GM12878 (cell line): Measurements from ENCODE around the gene NCAM1. TPM values are rescaled to one million over a fixed set of nuclear protein-coding genes. Genes with fewer than 3 reads are reported as not detected.

Experiments used
- ATAC-seq: fragments of 200-7000 bp; cut with Tn5 transposase; 3 replicates; pipeline ENCODE4 v1.9.1; 2020; ENCODE audit warnings: mild to moderate bottlenecking, moderate library complexity
- BruUV-seq: library from RNA; stranded (reverse); fragments of 400-500 nt; replicated peaks from 2 replicates; lab custom pipeline; 2021; lab: Mats Ljungman, UMichigan
- CTCF ChIA-PET: fragments of 300-600 bp; sonication (Branson Sonifier 250); formaldehyde crosslinking; extraction: SDS; loops from one replicate; lab custom pipeline; 2021; ENCODE audit warnings: inconsistent platforms; lab: Yijun Ruan, JAX
- POLR2A ChIA-PET: fragments of 350-600 bp; formaldehyde crosslinking; extraction: SDS; loops from one replicate; lab custom pipeline; 2021; ENCODE audit warnings: inconsistent platforms; lab: Charles Lee
- RAD21 ChIA-PET: fragments of 300-600 bp; sonication (Branson Sonifier 250); formaldehyde crosslinking; loops from one replicate; lab custom pipeline; 2023; ENCODE audit warnings: antibody characterized with exemption; ENCODE audit not compliant: unreplicated experiment; lab: Charles Lee
- SMC1A ChIA-PET: fragments of 300-600 bp; sonication (Branson Sonifier 250); formaldehyde crosslinking; loops from one replicate; lab custom pipeline; 2023; ENCODE audit not compliant: unreplicated experiment, uncharacterized antibody; lab: Charles Lee
- DNase-seq: peaks from one replicate; pipeline ENCODE4 v3.0.0-alpha.2; 2011; ENCODE audit warnings: low read depth, low spot score
- FAIRE-seq: peaks from 3 replicates; lab custom pipeline; 2011; peaks lifted over from hg19 to GRCh38; lab: Jason Lieb, UNC
- H2AFZ ChIP-seq: 2 replicates; pipeline ENCODE4 v1.6.0; 2011; ENCODE audit warnings: low read depth, low read length, control low read depth; ENCODE audit not compliant: control insufficient read depth
- H3K27ac ChIP-seq: 2 replicates; pipeline ENCODE4 v1.5.1; 2011; ENCODE audit warnings: control low read depth; ENCODE audit not compliant: control insufficient read depth, insufficient read depth
- H3K27me3 ChIP-seq, 2 experiments: replicated peaks in 1 of 2; 2 replicates each; pipeline versions ENCODE4 v1.6.0 to v1.6.1; 2011; ENCODE audit warnings: low read length in 1 of 2; ENCODE audit not compliant: control insufficient read depth in 2 of 2, insufficient read depth in 2 of 2
- H3K36me3 ChIP-seq, 2 experiments: 2 replicates each; pipeline ENCODE4 v1.5.1; 2011; ENCODE audit warnings: low read length in 1 of 2; ENCODE audit not compliant: control insufficient read depth in 2 of 2, insufficient read depth in 2 of 2
- H3K4me1 ChIP-seq: 2 replicates; pipeline ENCODE4 v1.6.1; 2011; ENCODE audit warnings: mild to moderate bottlenecking, low read length, moderate library complexity, mixed read lengths; ENCODE audit not compliant: control insufficient read depth, insufficient read depth
- H3K4me2 ChIP-seq: 2 replicates; pipeline ENCODE4 v1.6.0; 2011; ENCODE audit warnings: control low read depth; ENCODE audit not compliant: control insufficient read depth, insufficient read depth
- H3K4me3 ChIP-seq: fragments of 200-600 bp; sonication (generic); 2 replicates; pipeline ENCODE4 v1.5.1; 2016
- H3K79me2 ChIP-seq: 2 replicates; pipeline ENCODE4 v1.6.0; 2011; ENCODE audit warnings: low read length; ENCODE audit not compliant: control insufficient read depth, insufficient read depth
- H3K9ac ChIP-seq: 2 replicates; pipeline ENCODE4 v1.8.0; 2011; ENCODE audit warnings: low read length, control low read depth, mixed read lengths; ENCODE audit not compliant: control insufficient read depth, insufficient read depth
- H3K9me3 ChIP-seq: replicated peaks from 3 replicates; pipeline ENCODE4 v1.5.1; 2011; ENCODE audit warnings: mild to moderate bottlenecking, low read length; ENCODE audit not compliant: control insufficient read depth, insufficient read depth
- H4K20me1 ChIP-seq: 2 replicates; pipeline ENCODE4 v1.6.0; 2011; ENCODE audit not compliant: control insufficient read depth, insufficient read depth
- CBFB ChIP-seq: IDR thresholded peaks from 2 replicates; pipeline ENCODE4 v1.6.1; 2016; ENCODE audit warnings: antibody characterized with exemption, low read depth
- CHD4 ChIP-seq: fragments of 200-600 bp; sonication (generic); IDR thresholded peaks from 2 replicates; pipeline ENCODE4 v1.6.1; 2016; ENCODE audit warnings: mild to moderate bottlenecking
- CREM ChIP-seq: IDR thresholded peaks from 2 replicates; pipeline ENCODE4 v1.6.1; 2014; ENCODE audit warnings: antibody characterized with exemption, low read depth
- HCFC1 ChIP-seq: fragments of 150-350 bp; IDR thresholded peaks from 2 replicates; pipeline ENCODE4 v1.6.1; 2014; ENCODE audit warnings: low read length
- IKZF1 ChIP-seq: fragments of 450-650 bp; conservative IDR thresholded peaks from 2 replicates; pipeline ENCODE4 v1.6.1; 2017; ENCODE audit warnings: antibody characterized with exemption, mild to moderate bottlenecking
- IRF3 ChIP-seq: fragments of 450-650 bp; IDR thresholded peaks from 2 replicates; pipeline ENCODE4 v1.6.1; 2014; ENCODE audit warnings: mild to moderate bottlenecking
- IRF4 ChIP-seq: IDR thresholded peaks from 2 replicates; pipeline ENCODE4 v1.6.1; 2011; ENCODE audit warnings: low read depth, low read length
- MEF2B ChIP-seq: fragments of 450-650 bp; IDR thresholded peaks from 2 replicates; pipeline ENCODE4 v1.6.1; 2018; ENCODE audit warnings: mild to moderate bottlenecking, moderate library complexity; ENCODE audit not compliant: partially characterized antibody, poor library complexity, severe bottlenecking
- MTA2 ChIP-seq: fragments of 450-650 bp; IDR thresholded peaks from 2 replicates; pipeline ENCODE4 v1.6.1; 2016; ENCODE audit warnings: low read depth, mild to moderate bottlenecking, moderate library complexity
- MYC ChIP-seq: IDR thresholded peaks from 2 replicates; pipeline ENCODE4 v1.6.1; 2011; ENCODE audit warnings: mild to moderate bottlenecking, low read length, moderate library complexity, inconsistent platforms; ENCODE audit not compliant: insufficient read depth, insufficient replicate concordance, insufficient read length, severe bottlenecking
- NR2F1 ChIP-seq: fragments of 450-650 bp; conservative IDR thresholded peaks from 2 replicates; pipeline ENCODE4 v1.6.1; 2017; ENCODE audit warnings: mild to moderate bottlenecking
- RB1 ChIP-seq: fragments of 450-650 bp; formaldehyde crosslinking; IDR thresholded peaks from 2 replicates; pipeline ENCODE4 v1.6.1; 2017; ENCODE audit warnings: mild to moderate bottlenecking, borderline replicate concordance
- RBBP5 ChIP-seq: fragments of 200-600 bp; sonication (generic); conservative IDR thresholded peaks from 2 replicates; pipeline ENCODE4 v1.6.1; 2016
- RELB ChIP-seq: fragments of 450-650 bp; IDR thresholded peaks from 2 replicates; pipeline ENCODE4 v1.6.1; 2017; ENCODE audit warnings: low read depth, mild to moderate bottlenecking, moderate library complexity
- SUZ12 ChIP-seq: fragments of 200-600 bp; sonication (generic); IDR thresholded peaks from one replicate; pipeline ENCODE4 v1.6.1; 2018; ENCODE audit warnings: antibody characterized with exemption, mild to moderate bottlenecking; ENCODE audit not compliant: unreplicated experiment
- TCF3 ChIP-seq: IDR thresholded peaks from 2 replicates; pipeline ENCODE4 v1.6.1; 2012; ENCODE audit warnings: low read depth, mild to moderate bottlenecking, low read length, borderline replicate concordance; ENCODE audit not compliant: insufficient read depth
- YBX1 ChIP-seq: fragments of 450-650 bp; IDR thresholded peaks from 2 replicates; pipeline ENCODE4 v1.6.1; 2016; ENCODE audit warnings: antibody characterized with exemption
- ZBTB11 ChIP-seq: fragments of 450-650 bp; formaldehyde crosslinking; IDR thresholded peaks from 2 replicates; pipeline ENCODE4 v1.5.0; 2022; ENCODE audit warnings: mild to moderate bottlenecking, missing genetic modification characterization
- WGBS: methylation state at CpG from one replicate; pipeline ENCODE4 v1.1.6; 2016; ENCODE audit warnings: low lambda C conversion rate; ENCODE audit not compliant: insufficient replicate concordance, insufficient coverage; ENCODE audit errors: missing lambda C conversion rate; 5-methylcytosine and 5-hydroxymethylcytosine counted together
- in situ Hi-C: fragments of 300-500 bp; cut with MboI; formaldehyde crosslinking; loops from 9 replicates; pipeline ENCODE4 v1.14.3; 2018; ENCODE audit warnings: mixed read lengths
- intact Hi-C: fragments of 100-400 bp; cut with micrococcal nuclease; formaldehyde crosslinking; loops from one replicate; pipeline ENCODE4 v1.14.2; 2022; ENCODE audit not compliant: unreplicated experiment
- polyA plus RNA-seq, 11 experiments: library from polyadenylated mRNA; depleted of rRNA in 4 of 11; unstranded in 6 of 11; stranded (reverse) in 5 of 11; fragments of >200 nt; fragmentation: Nextera tagmentation in 4 of 11; fragmentation: Illumina TruSeq in 1 of 11; extraction: Ambion mirVana in 4 of 11; extraction: Trizol in 1 of 11; gene quantifications; 1 replicate in 1 of 11; 2 replicates in 10 of 11; pipeline versions ENCODE4 v1.2.1 to v1.2.3, GENCODE V29; 2011 to 2016; ENCODE audit warnings: inconsistent platforms in 2 of 11, missing spikeins in 2 of 11, low read depth in 1 of 11
- total RNA-seq, 4 experiments: library from RNA; depleted of rRNA in 3 of 4; stranded (reverse); fragments of >200 nt in 3 of 4; fragmentation: Illumina TruSeq in 1 of 4; extraction: Trizol in 1 of 4; gene quantifications; 2 replicates each; pipeline versions ENCODE4 v1.2.1 to v1.2.3, GENCODE V29; 2013 to 2021

Gene NCAM1
- total and polyA plus RNA-seq, 10 of the 15 experiments (the other 5 are each of a cell fraction or from before 2014, with no cell fraction given): 0.10 to 0.23 (median 0.11) TPM; not detected in 7

GRCh38 chr11:112977755-112978154, 16.5 kb downstream of the NCAM1 start (continued):
- no peak for TF ChIP-seq ZBTB11
- no peak for TF ChIP-seq RBBP5

- Histone ChIP-seq H3K79me2 (no peaks in the 10 kb centered on the region), H3K36me3 (no peaks in the 10 kb centered on the region), H4K20me1 (no peaks in the 10 kb centered on the region), H2AFZ (no peak overlapping the region), H3K9ac (no peak overlapping the region), H3K27ac (no peak overlapping the region), H3K27me3 (no peaks in the 10 kb centered on the region), H3K4me2 (no peak overlapping the region), H3K9me3 (no peaks in the 10 kb centered on the region; the same call in 2 of the 3 replicates), H3K4me1 (no peaks in the 10 kb centered on the region), H3K4me3 (no peak overlapping the region)
- ChIA-PET RAD21 (no interaction called here), SMC1A (interaction anchor here (1.0 kb wide), 1 partner anchor 31 kb away, joined by 3 read pairs; no protein-coding TSS in a partner anchor), POLR2A (no interaction called here), CTCF (no interaction called here)
- in situ Hi-C loops: no loop called here
- no peak for ATAC-seq
- DNase-seq: no peak
- intact Hi-C loops: no loop called here
- BruUV-seq: no TSS peak
- FAIRE-seq: no peak
- 8% methylated on average over 1 of the region's 1 CpG for WGBS
- TF ChIP-seq CREM (no peak), MYC (no peak), IRF4 (no peak), MEF2B (no peak), NR2F1 (no peak), SUZ12 (no peak), MTA2 (no peak), HCFC1 (no peak), IRF3 (no peak), RB1 (no peak), CHD4 (no peak), TCF3 (no peak), RELB (no peak), YBX1 (no peak), IKZF1 (no peak), CBFB (no peak)
These were observed 22.7 kb downstream of the NCAM1 start for GRCh38 chr11:112983887-112984286.
